HG03457 (cell line): ENCODE data around the gene PBXIP1.
"Not testable (repeated sequence)": the region's sequence is repeated elsewhere in the genome, so short reads cannot be mapped to it uniquely, and the experiment has no call there.

ENCODE experiments used
- ATAC-seq: cut with Tn5 transposase; IDR thresholded peaks from one replicate; pipeline ENCODE4 v1.9.1; 2021; ENCODE audit warnings: moderate number of reproducible peaks; ENCODE audit not compliant: unreplicated experiment

PBXIP1 gene

GRCh38 chr1:154955718-154956543 lies at the start of gene PBXIP1:
PBXIP1 (minus strand) TSS chr1:154956099; CDS start chr1:154953721, 2,378 bp downstream.
- ATAC-seq: peak; percentile 34

- ATAC-seq: no peak
These were observed 49.4 kb upstream of the PBXIP1 start for GRCh38 chr1:155005076-155006011.

GRCh38 chr1:155004352-155005075 lies 48.6 kb upstream of the PBXIP1 start:
- ATAC-seq: no peak

GRCh38 chr1:155003766-155004351 lies 48.0 kb upstream of the PBXIP1 start:
- ATAC-seq: no peak

GRCh38 chr1:155003227-155003765 lies 47.4 kb upstream of the PBXIP1 start:
- ATAC-seq: no peak

GRCh38 chr1:155002464-155003226 lies 46.7 kb upstream of the PBXIP1 start, which contains the start of gene ZBTB7B:
ZBTB7B (plus strand) TSS chr1:155002802; CDS start chr1:155014661, 11,859 bp downstream.
- ATAC-seq: no peak

- peak; percentile 42 for ATAC-seq
These were observed 46.0 kb upstream of the PBXIP1 start for GRCh38 chr1:155001675-155002463.

GRCh38 chr1:155001425-155001674 lies 45.5 kb upstream of the PBXIP1 start:
- no peak for ATAC-seq

GRCh38 chr1:155000726-155001424 lies 45.0 kb upstream of the PBXIP1 start:
- no peak for ATAC-seq

GRCh38 chr1:155000411-155000725 lies 44.5 kb upstream of the PBXIP1 start:
- no peak for ATAC-seq

- no peak for ATAC-seq
These were observed 43.9 kb upstream of the PBXIP1 start for GRCh38 chr1:154999571-155000410.

GRCh38 chr1:154998818-154999570 lies 43.1 kb upstream of the PBXIP1 start:
- ATAC-seq: no peak

- no peak for ATAC-seq
These were observed 42.4 kb upstream of the PBXIP1 start for GRCh38 chr1:154998201-154998780.

GRCh38 chr1:154996966-154997701 lies 41.2 kb upstream of the PBXIP1 start:
- ATAC-seq: no peak

GRCh38 chr1:154995301-154995983 lies 39.5 kb upstream of the PBXIP1 start:
- ATAC-seq: not testable (repeated sequence)
